Measurements from ENCODE around the gene SH3BP1.

The SH3BP1 gene

DNA sequence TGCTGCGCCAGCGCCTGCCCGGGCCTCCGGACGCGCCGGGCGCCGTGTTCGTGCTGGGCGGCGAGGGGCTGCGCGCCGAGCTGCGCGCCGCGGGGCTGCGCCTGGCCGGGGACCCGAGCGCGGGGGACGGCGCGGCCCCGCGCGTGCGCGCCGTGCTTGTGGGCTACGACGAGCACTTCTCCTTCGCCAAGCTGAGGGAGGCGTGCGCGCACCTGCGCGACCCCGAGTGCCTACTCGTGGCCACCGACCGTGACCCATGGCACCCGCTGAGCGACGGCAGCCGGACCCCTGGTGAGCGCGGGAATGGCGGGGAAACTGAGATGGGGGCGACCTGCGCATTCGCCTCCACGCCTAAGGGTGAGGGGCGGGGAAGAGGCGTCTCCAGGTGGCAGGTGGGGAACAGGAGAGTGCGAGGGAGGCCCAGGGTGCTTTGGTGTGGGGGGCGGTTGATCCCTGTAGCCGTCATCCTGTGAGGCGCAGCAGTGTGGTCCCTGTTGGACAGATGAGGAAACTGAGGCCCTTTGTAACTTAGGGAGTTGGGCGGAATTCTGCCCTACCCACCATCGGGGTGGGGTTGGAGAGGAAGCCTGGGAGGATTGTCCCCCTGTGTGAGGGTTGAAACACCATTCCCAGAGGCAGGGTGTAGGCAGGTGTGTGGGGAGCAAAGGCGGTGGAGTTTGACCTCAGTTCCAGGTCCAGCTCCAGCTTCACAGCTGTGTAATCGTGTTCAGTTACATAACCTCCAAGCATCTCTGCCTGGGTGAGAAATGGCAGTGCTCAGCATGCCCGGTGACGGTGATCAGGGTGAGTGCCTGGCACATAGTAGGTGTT, 19.8 kb downstream of the SH3BP1 start:
- no peak for DNase-seq (ENCODE audit: low read depth)

- DNase-seq (ENCODE audit: low read depth) = no peak
Measured at GRCh38 chr22:37659897-37660708, 20.6 kb downstream of the SH3BP1 start.

DNA sequence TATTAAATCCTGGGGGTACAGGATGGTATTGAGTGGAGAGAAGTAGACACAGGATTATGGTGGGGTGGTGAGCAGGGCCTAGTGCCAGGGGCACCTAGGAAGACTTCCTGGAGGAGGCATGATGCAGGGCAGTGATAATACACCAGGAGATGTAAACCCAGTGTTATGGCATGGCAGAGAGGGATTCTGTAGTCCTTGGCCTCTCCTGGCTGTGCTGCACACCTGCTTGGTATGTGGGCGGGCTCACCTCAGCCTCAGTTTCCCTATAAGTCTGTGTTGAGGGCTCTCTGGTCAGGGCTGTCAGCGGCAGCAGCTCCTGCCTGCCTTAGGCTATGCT, 21.2 kb downstream of the SH3BP1 start:
- no peak for DNase-seq (ENCODE audit: low read depth)

GRCh38 chr22:37661160-37661924, 21.9 kb downstream of the SH3BP1 start:
- no peak for DNase-seq (ENCODE audit: low read depth)

GRCh38 chr22:37662039-37662438, 22.6 kb downstream of the SH3BP1 start:
- DNase-seq (ENCODE audit: low read depth) = no peak

- DNase-seq (ENCODE audit: low read depth) = no peak
Measured at GRCh38 chr22:37663521-37664140, 24.2 kb downstream of the SH3BP1 start.

GRCh38 chr22:37664249-37665101, 25.0 kb downstream of the SH3BP1 start:
- DNase-seq (ENCODE audit: low read depth) = no peak

DNA sequence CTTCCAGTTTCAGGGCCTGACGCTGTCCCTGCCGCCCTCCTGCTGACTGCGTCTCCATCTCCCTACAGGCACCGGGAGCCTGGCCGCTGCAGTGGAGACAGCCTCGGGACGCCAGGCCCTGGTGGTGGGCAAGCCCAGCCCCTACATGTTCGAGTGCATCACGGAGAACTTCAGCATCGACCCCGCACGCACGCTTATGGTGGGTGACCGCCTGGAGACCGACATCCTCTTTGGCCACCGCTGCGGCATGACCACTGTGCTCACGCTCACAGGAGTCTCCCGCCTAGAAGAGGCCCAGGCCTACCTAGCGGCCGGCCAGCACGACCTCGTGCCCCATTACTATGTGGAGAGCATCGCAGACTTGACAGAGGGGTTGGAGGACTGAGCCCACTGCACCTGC, 26.0 kb downstream of the SH3BP1 start:
- no peak for DNase-seq (ENCODE audit: low read depth)

DNA sequence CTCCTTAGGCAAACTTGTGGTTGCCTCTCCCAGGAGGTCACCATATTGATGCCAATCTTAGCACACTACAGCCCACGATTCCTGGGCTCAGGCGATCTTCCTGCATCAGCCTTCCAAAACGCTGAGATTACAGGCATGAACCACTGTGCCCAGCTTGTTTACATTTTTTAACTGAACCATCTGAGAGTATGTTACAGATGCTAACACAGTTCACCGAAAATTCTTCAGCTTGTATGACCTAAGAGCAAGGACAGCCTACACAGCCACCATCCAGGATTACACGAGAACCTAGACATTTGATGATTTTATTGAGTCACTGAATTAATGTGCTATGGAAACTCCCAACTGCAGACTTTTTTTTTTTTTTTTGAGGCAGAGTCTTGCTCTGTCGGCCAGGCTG, 30.1 kb downstream of the SH3BP1 start:
- DNase-seq (ENCODE audit: low read depth) = no peak

DNA sequence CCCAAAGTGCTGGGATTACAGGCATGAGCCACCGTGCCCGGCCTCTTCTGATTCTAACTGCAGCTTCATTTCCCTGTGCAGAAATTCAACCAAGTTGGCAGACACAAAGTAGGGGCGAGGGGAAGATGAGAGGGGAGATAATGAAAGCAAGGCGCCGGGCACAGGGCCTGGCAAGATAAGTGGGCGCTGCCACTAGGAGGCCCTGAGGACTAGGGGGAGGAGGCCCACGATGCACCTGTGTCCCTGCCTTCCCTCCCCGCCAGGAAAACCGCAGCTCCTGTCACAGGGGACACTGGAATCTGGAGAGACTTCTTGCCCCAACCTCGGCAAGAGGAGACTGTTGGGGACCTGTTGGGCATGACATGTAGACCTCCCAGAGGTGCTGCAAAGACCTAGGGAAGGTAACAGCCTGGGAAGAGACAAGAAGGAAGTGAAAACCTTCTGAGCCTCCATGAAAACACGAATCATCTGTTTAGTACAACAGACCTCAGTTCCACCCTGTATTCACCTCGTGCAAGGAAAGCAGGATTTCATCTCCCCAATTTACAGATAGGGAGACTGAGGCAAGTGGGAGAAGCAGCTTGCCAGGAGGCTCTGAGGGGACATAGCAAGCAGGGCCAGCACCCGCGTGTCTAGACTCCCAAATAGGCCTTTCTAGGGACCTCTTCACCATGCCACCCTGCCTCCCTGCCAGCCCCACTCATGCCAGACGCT, 32.9 kb downstream of the SH3BP1 start:
- DNase-seq (ENCODE audit: low read depth) = no peak

DNA sequence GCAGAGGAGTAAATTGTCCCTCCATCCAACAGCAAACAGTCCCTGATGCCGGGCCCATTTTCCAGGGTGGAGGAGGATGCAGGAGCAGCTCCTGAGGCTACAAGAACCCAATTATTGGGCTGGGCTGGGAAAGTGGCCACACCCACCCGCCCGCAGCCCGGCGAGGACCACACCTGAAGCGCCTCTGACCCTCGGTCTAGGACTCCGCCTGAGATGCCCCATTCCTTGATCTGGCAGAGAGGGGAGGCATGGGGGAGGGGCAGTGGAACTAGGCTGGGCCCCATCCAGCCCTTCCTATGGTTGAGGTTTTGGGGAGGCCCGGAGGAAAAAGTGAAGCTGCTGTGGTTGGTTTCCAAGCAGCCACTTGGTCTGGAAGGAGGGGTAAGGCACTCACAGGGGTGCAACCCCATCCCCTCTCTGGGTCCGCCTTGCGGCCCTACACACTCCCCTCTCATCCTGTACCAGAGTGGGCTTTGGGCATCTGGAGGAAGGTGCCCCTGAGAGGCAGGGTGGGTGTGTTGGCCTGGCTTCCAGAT, 33.5 kb downstream of the SH3BP1 start:
- DNase-seq (ENCODE audit: low read depth) = no peak

DNA sequence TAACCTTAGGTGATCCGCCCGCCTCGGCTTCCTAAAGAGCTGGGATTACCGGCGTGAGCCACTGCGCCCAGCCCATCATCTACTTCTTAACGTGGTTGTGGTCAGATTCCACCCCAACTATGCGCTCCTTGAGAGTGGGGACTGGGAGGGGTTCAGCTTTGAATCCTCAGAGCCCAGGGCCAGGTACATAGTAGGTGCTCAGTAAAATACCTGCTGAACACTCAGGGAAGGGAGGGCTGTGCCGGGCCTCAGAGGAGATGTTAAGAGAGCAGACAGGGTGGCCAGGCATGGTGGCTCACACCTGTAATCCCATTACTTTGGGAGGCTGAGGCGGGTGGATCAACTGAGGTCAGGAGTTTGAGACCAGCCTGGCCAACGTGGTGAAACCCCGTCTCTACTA, 34.8 kb downstream of the SH3BP1 start:
- no peak for DNase-seq (ENCODE audit: low read depth)

- no peak for DNase-seq (ENCODE audit: low read depth)
Measured at GRCh38 chr22:37674951-37675929, 35.8 kb downstream of the SH3BP1 start, which contains the start of gene LGALS1. LGALS1 (plus strand) TSS chr22:37675636; CDS start chr22:37675703, 67 bp downstream.

DNA sequence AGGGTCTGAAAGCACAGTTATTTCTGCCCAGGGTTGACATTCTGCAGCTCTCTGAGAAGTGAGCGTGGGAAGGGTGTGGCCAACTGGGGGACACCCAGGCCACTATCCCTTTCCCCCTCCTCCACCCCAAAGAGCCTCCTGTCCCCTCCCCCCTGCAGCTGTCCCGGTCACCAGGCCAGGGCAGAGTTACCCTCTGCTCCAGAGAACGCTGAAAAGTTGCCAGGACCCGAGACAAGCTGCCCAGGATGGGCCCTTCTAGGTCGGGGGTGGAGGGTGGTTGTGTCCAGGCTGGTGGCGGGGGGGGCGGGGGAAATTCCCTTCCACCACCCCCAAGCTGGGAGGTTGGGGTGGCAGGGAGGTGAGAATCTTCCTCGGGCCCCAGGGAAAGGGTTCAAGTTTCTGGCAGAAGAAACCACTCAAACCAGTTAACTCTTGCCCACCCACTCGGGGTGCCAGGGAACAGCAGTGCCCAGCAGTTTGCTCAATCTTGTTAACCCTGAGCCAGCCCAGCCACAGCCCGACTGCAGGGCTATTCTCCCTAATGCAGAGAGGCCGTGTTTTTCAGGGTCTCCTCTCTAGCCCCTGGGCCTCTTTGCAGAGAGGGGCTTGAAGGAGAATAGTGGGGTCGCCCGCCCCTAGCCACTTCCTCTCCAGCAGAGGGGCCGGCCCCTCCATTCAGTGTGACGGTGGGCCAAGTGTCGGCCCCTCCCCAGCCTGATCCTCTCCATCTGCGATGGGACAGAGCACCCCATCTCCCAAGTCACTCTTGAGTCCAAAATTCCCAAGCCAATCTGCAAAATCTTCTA, 36.7 kb downstream of the SH3BP1 start:
- no peak for DNase-seq (ENCODE audit: low read depth)

GRCh38 chr22:37676736-37677492, 37.4 kb downstream of the SH3BP1 start:
- peak; percentile 77 for DNase-seq (ENCODE audit: low read depth)

DNA sequence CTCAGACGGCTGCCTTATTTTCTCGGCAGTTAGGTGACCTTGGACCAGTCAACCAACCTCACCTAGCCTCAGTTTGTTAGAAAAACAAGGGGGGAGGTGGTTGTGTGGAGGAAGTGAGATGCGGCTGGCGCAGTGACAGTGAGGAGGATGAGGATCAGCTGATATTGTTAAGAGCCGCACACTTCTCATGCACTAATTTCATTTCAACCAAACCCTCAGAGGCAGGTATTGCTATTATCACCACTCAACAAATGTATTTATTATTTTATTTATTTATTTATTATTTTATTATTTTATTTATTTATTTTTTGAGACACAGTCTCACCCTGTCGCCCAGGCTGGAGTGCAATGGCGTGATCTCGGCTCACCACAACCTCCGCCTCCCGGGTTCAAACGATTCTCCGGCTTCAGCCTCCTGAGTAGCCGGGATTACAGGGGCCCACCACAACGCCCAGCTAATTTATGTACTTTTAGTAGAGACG, 38.1 kb downstream of the SH3BP1 start:
- DNase-seq (ENCODE audit: low read depth) = no peak

GRCh38 chr22:37678372-37678771, 38.9 kb downstream of the SH3BP1 start:
- no peak for DNase-seq (ENCODE audit: low read depth)
